Activated B cell treated with CpG ODN at 0.5 μM for 24 hours (primary cell): ENCODE measurements around the gene PRR5. TPM values are rescaled to one million over a fixed set of nuclear protein-coding genes. Genes with fewer than 3 reads are reported as not detected.
"Not testable (repeated sequence)": the region's sequence is repeated elsewhere in the genome, so short reads cannot be mapped to it uniquely, and the experiment has no call there.

Source experiments
- ATAC-seq: fragments of 200-7000 bp; cut with Tn5 transposase; one replicate; pipeline ENCODE4 v1.10.0; 2021; ENCODE audit warnings: low read depth, mild to moderate bottlenecking, moderate library complexity
- CTCF ChIA-PET: fragments of 350-600 bp; sonication (Branson Sonifier 250); formaldehyde crosslinking; loops from one replicate; lab custom pipeline; 2021; ENCODE audit warnings: antibody characterized with exemption; lab: Charles Lee
- POLR2A ChIA-PET: fragments of 350-600 bp; sonication (Branson Sonifier 250); formaldehyde crosslinking; loops from one replicate; lab custom pipeline; 2021; ENCODE audit warnings: antibody characterized with exemption; lab: Charles Lee
- DNase-seq: peaks from one replicate; pipeline ENCODE4 v3.0.0; 2022
- H3K27ac Mint-ChIP-seq: one replicate; pipeline ENCODE4 v1.8.0; 2020; ENCODE audit warnings: mixed read lengths
- H3K27me3 Mint-ChIP-seq: one replicate; pipeline ENCODE4 v1.8.0; 2021; ENCODE audit warnings: mixed read lengths
- H3K36me3 Mint-ChIP-seq: one replicate; pipeline ENCODE4 v1.8.0; 2021; ENCODE audit warnings: low read depth, mixed read lengths
- H3K4me1 Mint-ChIP-seq: one replicate; pipeline ENCODE4 v1.8.0; 2021; ENCODE audit warnings: mixed read lengths
- H3K4me3 Mint-ChIP-seq: one replicate; pipeline ENCODE4 v1.8.0; 2020; ENCODE audit warnings: mild to moderate bottlenecking, mixed read lengths
- H3K9me3 Mint-ChIP-seq: one replicate; pipeline ENCODE4 v1.8.0; 2020; ENCODE audit warnings: mixed read lengths
- CTCF ChIP-seq: fragments of 200-600 bp; IDR thresholded peaks from one replicate; pipeline ENCODE4 v1.8.0; 2022; ENCODE audit warnings: antibody characterized with exemption, mild to moderate bottlenecking
- intact Hi-C: fragments of 100-400 bp; cut with micrococcal nuclease; formaldehyde crosslinking; loops from one replicate; pipeline ENCODE4 v1.15.1; 2024
- total RNA-seq: library from RNA; stranded (reverse); gene quantifications from 2 replicates; pipeline ENCODE4 v1.2.3, GENCODE V29; 2022

Gene PRR5
- total RNA-seq, result 15.5 and 18.0 TPM in 2 replicates

GRCh38 chr22:44701824-44702478 lies at the start of gene PRR5:
PRR5 (plus strand) TSS chr22:44702204; CDS start chr22:44702475, 271 bp downstream.
- DNase-seq (peak; percentile 73), ATAC-seq (peak; percentile 93)
- ChIA-PET POLR2A (interaction anchor here (0.8 to 1.2 kb wide), 2 partner anchors 8 to 28 kb away, joined by 3 read pairs; no protein-coding TSS in a partner anchor), CTCF (no interaction called here)
- Mint-ChIP-seq H3K27me3 (no peaks in the 10 kb centered on the region), H3K27ac (peak within 1 kb of the TSS; percentile 66), H3K36me3 (no peaks in the 10 kb centered on the region), H3K9me3 (no peaks in the 10 kb centered on the region), H3K4me1 (peaks cover 20% of the 10 kb centered on the region), H3K4me3 (peak within 1 kb of the TSS; percentile 75)
- intact Hi-C loops, result loop anchor here (1.0 to 10.0 kb wide), 4 partner anchors 8 to 517 kb away; partner anchors contain the start of gene PARVG
- no peak for TF ChIP-seq CTCF

GRCh38 chr22:44652866-44653265 lies 49.1 kb upstream of the PRR5 start:
- H3K4me1 Mint-ChIP-seq, ATAC-seq, intact Hi-C loops, DNase-seq, H3K27ac Mint-ChIP-seq, H3K36me3 Mint-ChIP-seq, CTCF ChIA-PET, H3K4me3 Mint-ChIP-seq, H3K9me3 Mint-ChIP-seq, POLR2A ChIA-PET: not testable (repeated sequence)
- H3K27me3 Mint-ChIP-seq, result peaks cover 14% of the 10 kb centered on the region

- Mint-ChIP-seq H3K27ac (no peak overlapping the region), H3K27me3 (peaks cover 3% of the 10 kb centered on the region), H3K36me3 (no peaks in the 10 kb centered on the region), H3K4me1 (no peaks in the 10 kb centered on the region), H3K9me3 (no peaks in the 10 kb centered on the region), H3K4me3 (no peak overlapping the region)
- DNase-seq, result no peak
- intact Hi-C loops, result no loop called here
- TF ChIP-seq CTCF, result no peak
- POLR2A ChIA-PET, result no interaction called here
- CTCF ChIA-PET, result no interaction called here
- ATAC-seq, result no peak
Observed at GRCh38 chr22:44658311-44658953, 43.6 kb upstream of the PRR5 start.

GRCh38 chr22:44659140-44659539 lies 42.9 kb upstream of the PRR5 start:
- Mint-ChIP-seq H3K36me3 (no peaks in the 10 kb centered on the region), H3K27me3 (peaks cover 3% of the 10 kb centered on the region), H3K27ac (no peak overlapping the region), H3K4me1 (peaks cover 6% of the 10 kb centered on the region), H3K4me3 (no peak overlapping the region), H3K9me3 (no peaks in the 10 kb centered on the region)
- TF ChIP-seq CTCF, result no peak
- DNase-seq (no peak), ATAC-seq (no peak)
- intact Hi-C loops, result no loop called here
- ChIA-PET POLR2A (no interaction called here), CTCF (no interaction called here)

- Mint-ChIP-seq H3K4me3 (no peak overlapping the region), H3K36me3 (no peaks in the 10 kb centered on the region), H3K27me3 (peaks cover 3% of the 10 kb centered on the region), H3K4me1 (peaks cover 17% of the 10 kb centered on the region), H3K27ac (no peak overlapping the region), H3K9me3 (no peaks in the 10 kb centered on the region)
- ATAC-seq (no peak), DNase-seq (no peak)
- ChIA-PET CTCF (no interaction called here), POLR2A (no interaction called here)
- intact Hi-C loops, result no loop called here
- TF ChIP-seq CTCF, result no peak
Observed at GRCh38 chr22:44660051-44660830, 41.8 kb upstream of the PRR5 start.
